CD4-positive, alpha-beta T cell treated with Interleukin-15 for 1 hour (primary cell): Measurements from ENCODE around the gene SAMD5.
"Not testable (repeated sequence)": the region's sequence is repeated elsewhere in the genome, so short reads cannot be mapped to it uniquely, and the experiment has no call there.

Experiments used
- DNase-seq: peaks from one replicate; pipeline ENCODE4 v3.0.0-alpha.2; 2020

Gene SAMD5

DNA sequence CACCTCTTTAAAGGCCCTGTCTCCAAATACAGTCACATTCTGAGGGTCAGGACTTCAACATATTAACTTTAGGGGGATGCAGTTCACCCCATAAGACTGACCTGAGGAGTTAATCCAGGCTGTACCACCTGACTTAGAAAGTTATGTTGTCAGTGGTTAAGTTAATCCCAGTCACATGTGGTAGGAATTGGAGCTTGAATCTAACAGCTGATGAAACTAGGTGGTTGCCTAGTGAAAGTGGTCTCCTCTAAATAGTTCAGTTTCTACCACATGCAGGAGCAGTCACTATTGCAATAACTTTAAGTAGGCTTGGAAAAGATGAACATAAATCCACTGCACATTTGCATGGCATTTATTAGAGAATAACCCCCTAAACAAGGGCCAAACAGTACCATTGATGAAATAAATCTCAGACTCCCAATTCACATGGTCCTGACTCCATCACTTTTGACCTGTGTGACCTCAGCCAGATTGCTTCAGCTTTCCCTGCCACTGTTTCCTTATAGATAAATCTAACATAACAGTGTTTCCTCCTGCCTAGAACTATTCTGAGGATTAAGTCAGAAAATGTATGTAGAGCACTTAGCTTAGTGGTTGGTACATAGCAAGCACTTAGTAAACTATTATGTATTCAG is 20.1 kb downstream of the SAMD5 start:
- DNase-seq, result no peak

DNA sequence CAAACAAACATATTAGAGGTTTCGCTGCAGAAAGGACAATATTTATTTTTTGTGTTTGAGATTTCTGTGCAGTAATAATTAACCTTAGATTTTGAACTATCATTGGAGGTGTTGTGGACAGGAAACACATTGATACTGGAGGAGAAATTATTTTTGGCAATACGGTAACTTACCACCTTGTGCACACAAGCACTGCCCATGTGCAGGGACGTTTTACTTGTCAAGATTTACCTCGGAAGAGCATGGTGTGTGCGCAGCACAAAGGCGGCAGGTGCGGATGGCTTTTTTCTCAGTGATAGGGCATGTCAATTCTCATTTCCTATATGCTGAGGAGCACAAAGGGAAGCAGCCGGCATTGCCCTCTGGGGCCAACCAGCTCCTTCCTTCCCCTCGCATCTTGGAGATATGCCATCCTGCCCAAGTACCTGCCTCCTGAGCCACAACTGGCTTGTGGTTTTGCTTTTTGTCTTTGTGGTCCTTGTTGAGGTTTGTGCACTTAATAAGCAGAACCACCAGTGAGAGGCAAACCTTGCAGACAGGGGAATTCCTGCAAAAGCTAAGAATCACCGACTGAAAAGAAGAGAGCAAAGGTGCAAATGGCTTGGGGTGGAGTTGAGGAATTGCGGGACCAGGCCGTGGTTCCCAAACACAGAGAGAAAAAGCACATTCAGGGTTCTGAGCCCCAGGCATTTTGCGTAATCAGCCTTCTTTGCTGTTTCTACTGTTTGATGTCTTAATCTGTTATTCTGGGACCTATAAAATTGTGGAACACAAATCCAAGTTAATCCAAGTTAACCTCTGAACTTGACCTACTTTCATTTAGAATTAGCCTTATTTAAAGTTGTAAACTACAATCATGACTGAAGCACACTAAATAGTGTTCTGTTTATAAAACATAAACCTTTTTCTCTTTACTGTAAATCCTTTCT is 21.9 kb downstream of the SAMD5 start:
- DNase-seq, result no peak

GRCh38 chr6:147531321-147531720 is 22.8 kb downstream of the SAMD5 start:
- no peak for DNase-seq

DNA sequence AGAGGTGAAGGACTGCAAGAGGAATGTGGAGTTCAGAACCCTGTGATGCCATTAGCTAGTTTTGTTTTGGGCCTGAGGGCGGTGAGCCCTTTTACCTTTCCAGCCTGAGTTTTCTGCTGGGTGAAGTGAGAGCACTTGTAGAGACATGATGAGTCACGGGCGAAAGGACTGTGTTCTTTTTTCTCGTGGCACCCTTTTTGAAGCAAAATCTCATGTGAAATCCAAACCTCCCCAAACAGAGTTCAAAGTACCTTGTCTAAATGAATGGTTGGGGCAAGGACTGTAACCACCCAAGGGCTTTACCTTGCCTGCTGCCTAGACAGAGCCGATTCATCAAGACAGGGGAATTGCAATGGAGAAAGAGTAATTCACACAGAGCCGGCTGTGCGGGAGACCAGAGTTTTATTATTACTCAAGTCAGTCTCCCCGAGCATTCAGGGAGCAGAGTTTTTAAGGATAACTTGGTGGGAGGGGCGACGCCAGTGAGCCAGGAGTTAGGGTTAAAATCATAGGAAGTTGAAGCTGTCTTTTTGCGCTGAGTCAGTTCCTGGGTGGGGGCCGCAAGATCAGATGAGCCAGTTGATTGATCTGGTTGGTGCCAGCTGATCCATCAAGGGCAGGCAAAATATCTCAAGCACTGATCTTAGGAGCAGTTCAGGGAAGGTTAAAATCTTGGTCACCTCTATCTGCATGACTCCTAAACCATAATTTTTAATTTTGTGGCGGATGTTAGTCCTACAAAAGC is 25.8 kb downstream of the SAMD5 start:
- no peak for DNase-seq

GRCh38 chr6:147538821-147539220 is 30.3 kb downstream of the SAMD5 start:
- no peak for DNase-seq

DNA sequence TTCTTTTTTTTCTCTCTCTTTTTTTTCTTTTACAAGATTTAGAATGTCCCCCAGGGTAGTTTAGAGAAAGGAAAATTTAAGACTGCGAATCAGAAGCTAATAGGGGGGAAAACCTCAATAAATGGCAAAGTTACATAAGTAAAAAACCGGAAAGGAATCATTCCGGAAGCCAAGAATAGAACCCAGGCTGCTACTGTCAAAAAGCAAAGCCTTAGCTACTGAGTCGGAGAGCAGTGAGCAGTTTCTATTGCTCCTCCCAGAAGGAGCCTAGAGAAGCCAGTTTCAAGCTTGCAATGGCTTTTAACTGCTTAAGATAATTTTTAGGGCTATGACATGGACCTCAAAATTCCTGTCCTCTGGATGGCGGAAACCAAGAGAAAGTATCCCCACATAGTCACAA is 31.6 kb downstream of the SAMD5 start:
- no peak for DNase-seq

DNA sequence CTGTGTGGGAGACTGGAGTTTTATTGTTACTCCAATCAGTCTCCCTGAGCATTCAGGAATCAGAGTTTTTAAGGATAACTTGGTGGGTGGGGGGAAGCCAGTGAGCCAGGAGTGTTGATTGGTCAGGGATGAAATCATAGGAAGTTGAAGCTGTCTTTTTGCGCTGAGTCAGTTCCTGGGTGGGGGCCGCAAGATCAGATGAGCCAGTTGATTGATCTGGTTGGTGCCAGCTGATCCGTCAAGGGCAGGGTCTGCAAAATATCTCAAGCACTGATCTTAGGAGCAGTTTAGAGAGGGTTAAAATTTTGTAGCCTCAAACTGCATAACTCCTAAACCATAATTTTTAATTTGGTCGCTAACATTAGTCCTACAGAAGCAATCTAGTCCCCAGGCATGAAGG is 33.9 kb downstream of the SAMD5 start:
- DNase-seq, result not testable (repeated sequence)

GRCh38 chr6:147544420-147544819 is 35.9 kb downstream of the SAMD5 start:
- no peak for DNase-seq

DNA sequence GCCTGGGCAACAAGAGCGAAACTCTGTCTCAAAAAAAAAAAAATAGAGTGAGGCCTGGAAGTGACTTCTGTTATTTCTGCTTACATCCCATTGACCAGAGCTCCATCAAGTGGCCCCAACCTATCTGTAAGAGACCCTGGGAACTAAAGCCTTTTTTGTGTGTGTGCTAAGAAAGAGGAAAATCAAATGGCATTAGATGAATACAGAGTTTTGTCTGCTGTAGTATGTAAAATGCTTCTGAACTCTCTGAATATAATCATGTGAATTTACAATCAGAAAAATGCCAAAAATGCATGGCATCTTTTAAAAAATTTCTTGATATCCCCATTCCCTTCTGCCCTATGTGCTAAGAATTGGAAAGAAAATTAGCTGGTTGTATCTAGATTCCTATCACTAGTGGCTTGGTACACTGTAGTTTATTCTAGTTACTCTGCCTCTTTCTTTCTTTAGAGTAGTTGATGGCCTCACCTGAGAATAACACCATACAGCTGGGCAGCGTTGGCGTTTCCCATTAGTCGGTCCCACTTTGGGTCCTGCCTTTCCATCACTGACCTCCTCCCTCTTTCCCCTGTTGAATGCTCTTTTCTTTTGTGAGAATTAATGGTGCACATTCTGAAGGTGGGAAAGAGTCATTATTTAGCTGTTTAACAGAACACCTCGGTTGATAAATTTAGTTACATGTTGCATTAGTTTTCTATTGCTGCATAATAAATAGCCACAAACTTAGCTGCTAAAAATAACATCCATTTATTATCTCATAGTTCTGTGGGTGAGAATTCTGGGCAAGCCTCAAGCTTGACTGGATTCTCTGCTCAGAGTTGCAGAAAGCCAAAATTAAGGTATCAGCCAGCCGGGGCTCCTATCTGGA is 38.2 kb downstream of the SAMD5 start:
- no peak for DNase-seq

GRCh38 chr6:147547369-147547902 is 38.9 kb downstream of the SAMD5 start:
- DNase-seq, result no peak

- no peak for DNase-seq
Measured at GRCh38 chr6:147548921-147549475, 40.5 kb downstream of the SAMD5 start.

DNA sequence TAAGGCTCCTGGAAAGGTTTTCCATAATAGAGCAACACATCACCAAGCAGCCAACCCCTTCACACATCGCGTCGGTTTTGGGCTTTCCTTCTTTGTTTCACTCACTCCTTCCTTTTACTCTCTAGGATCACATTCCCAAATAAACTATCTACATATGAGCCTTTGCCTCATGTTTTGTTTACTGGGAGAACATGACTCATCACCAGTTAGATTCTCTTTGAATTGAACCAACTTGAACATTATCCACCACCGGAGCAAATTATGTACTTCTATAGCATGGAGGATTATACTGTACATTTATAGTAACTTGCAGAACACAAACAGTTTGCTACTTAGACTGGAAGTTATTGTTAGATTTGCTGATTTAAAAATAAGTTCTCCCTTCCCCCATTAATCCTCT is 41.0 kb downstream of the SAMD5 start:
- DNase-seq, result no peak

GRCh38 chr6:147551976-147552375 is 43.5 kb downstream of the SAMD5 start:
- DNase-seq, result no peak

- DNase-seq, result no peak
Measured at GRCh38 chr6:147553099-147553498, 44.6 kb downstream of the SAMD5 start.

- DNase-seq, result no peak
Measured at GRCh38 chr6:147554281-147554680, 45.8 kb downstream of the SAMD5 start.

- no peak for DNase-seq
Measured at GRCh38 chr6:147559006-147559405, 50.5 kb downstream of the SAMD5 start.

DNA sequence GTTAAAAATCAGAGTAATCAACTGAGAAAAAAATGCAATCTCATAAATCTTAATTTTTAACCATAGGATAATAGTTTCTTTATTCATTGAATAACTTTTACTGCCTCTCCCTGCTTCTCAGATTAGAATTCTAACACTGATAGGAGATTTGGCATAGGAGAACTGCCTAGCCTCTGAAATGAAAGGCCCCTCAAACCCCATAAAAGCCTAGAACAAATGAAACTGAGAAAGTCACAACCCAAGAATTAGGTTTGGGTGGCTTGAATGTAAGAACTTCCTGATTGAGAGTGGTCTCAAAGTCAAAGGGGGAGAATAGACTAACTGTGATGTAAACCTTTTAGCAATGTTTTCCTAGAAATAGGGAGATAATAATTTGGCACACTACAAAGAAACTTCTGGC is 52.2 kb downstream of the SAMD5 start:
- DNase-seq, result no peak

DNA sequence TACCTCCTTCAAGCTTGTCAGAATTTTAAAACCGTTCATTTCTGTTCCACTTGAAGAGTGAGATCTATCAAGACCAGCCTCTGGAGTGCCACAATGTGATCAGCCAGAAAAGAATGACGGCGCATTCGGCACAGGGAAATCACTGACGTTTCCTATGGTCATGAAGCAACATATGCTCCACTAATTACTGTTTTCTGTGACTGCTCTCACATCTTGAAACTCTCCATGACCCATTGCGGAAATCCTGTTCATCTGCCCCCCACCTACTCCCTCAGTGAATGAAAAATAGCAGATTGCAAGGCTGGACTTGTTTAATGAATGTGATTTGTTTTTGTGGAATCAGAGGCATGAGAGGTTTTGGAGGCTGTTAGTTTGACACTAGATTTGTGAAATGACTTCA is 53.2 kb downstream of the SAMD5 start:
- DNase-seq, result no peak

GRCh38 chr6:147563472-147563871 is 55.0 kb downstream of the SAMD5 start:
- no peak for DNase-seq

- no peak for DNase-seq
Measured at GRCh38 chr6:147564556-147564955, 56.1 kb downstream of the SAMD5 start.

DNA sequence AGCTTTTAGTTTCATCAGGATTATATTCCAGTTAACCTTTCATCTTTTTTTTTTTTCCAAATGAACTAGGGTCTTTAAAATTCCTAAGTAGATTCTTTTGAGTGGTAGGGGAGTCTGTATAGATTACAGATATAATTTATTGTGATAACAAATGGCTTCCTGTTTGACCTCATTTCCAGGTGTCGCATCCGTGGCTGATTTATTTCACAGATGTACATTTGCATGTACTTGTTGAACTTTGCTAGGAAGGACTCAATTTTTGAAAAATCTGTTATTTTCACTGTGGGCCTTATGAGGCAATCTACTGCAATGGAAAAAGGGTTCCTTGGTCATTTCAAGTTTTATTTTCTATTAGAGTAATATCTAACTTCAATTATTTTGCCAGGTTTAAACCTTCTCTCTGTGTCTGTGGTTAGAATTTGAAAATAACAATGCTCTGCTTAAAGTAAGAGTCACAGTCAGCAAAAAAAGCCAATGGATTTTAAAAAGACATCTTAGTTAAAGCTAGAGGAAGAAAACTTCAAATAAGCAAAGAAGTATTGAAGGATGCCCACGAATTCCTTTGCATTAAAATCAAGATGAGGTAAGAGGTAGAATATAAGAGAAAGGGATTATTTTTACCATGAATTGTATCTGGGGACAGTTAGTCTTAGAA is 57.9 kb downstream of the SAMD5 start:
- DNase-seq, result no peak
